ENCODE results near the gene FAM236A.
"Not testable (repeated sequence)": the region's sequence is repeated elsewhere in the genome, so short reads cannot be mapped to it uniquely, and the experiment has no call there.

DNA sequence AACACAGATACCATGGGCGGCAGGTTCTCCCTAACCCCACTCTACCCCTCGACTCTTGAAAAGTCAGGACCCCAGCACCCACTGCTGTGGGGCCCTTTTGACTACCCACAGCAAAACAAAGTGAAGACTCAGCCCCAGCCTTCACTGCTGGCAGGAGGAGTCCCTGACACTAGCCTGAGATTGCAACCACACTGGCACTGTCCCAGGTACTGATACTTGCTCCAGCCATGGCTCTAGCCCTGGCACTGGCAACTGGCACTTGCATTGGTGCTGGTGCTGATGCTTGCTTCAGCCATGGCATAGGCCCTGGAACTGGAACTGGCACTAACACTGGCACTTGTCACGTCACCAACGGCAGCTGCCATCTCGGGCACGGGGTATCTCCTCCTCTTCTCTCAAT, 4.3 kb downstream of the FAM236A start:
- TF ChIP-seq, protein P1, sequence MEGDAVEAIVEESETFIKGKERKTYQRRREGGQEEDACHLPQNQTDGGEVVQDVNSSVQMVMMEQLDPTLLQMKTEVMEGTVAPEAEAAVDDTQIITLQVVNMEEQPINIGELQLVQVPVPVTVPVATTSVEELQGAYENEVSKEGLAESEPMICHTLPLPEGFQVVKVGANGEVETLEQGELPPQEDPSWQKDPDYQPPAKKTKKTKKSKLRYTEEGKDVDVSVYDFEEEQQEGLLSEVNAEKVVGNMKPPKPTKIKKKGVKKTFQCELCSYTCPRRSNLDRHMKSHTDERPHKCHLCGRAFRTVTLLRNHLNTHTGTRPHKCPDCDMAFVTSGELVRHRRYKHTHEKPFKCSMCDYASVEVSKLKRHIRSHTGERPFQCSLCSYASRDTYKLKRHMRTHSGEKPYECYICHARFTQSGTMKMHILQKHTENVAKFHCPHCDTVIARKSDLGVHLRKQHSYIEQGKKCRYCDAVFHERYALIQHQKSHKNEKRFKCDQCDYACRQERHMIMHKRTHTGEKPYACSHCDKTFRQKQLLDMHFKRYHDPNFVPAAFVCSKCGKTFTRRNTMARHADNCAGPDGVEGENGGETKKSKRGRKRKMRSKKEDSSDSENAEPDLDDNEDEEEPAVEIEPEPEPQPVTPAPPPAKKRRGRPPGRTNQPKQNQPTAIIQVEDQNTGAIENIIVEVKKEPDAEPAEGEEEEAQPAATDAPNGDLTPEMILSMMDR (IDR thresholded peaks at IDR 0.05): not testable (repeated sequence)
- TF ChIP-seq POLR2AphosphoS5, TCF7L2 (IDR thresholded peaks at IDR 0.05; ENCODE audit: low read depth, low read length): not testable (repeated sequence)
- TF ChIP-seq, protein P2, sequence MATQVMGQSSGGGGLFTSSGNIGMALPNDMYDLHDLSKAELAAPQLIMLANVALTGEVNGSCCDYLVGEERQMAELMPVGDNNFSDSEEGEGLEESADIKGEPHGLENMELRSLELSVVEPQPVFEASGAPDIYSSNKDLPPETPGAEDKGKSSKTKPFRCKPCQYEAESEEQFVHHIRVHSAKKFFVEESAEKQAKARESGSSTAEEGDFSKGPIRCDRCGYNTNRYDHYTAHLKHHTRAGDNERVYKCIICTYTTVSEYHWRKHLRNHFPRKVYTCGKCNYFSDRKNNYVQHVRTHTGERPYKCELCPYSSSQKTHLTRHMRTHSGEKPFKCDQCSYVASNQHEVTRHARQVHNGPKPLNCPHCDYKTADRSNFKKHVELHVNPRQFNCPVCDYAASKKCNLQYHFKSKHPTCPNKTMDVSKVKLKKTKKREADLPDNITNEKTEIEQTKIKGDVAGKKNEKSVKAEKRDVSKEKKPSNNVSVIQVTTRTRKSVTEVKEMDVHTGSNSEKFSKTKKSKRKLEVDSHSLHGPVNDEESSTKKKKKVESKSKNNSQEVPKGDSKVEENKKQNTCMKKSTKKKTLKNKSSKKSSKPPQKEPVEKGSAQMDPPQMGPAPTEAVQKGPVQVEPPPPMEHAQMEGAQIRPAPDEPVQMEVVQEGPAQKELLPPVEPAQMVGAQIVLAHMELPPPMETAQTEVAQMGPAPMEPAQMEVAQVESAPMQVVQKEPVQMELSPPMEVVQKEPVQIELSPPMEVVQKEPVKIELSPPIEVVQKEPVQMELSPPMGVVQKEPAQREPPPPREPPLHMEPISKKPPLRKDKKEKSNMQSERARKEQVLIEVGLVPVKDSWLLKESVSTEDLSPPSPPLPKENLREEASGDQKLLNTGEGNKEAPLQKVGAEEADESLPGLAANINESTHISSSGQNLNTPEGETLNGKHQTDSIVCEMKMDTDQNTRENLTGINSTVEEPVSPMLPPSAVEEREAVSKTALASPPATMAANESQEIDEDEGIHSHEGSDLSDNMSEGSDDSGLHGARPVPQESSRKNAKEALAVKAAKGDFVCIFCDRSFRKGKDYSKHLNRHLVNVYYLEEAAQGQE (IDR thresholded peaks at IDR 0.05; ENCODE audit: insufficient read depth in 1 of 2, low read depth in 2 of 2, low read length in 1 of 2): not testable (repeated sequence)
